ENCODE results near the gene SGMS1. TPM values are rescaled to one million over a fixed set of nuclear protein-coding genes. Genes with fewer than 3 reads are reported as not detected.

SGMS1 gene
- total RNA-seq, 2 donors from 2014 or later, result 19.4 to 19.5 TPM

DNA sequence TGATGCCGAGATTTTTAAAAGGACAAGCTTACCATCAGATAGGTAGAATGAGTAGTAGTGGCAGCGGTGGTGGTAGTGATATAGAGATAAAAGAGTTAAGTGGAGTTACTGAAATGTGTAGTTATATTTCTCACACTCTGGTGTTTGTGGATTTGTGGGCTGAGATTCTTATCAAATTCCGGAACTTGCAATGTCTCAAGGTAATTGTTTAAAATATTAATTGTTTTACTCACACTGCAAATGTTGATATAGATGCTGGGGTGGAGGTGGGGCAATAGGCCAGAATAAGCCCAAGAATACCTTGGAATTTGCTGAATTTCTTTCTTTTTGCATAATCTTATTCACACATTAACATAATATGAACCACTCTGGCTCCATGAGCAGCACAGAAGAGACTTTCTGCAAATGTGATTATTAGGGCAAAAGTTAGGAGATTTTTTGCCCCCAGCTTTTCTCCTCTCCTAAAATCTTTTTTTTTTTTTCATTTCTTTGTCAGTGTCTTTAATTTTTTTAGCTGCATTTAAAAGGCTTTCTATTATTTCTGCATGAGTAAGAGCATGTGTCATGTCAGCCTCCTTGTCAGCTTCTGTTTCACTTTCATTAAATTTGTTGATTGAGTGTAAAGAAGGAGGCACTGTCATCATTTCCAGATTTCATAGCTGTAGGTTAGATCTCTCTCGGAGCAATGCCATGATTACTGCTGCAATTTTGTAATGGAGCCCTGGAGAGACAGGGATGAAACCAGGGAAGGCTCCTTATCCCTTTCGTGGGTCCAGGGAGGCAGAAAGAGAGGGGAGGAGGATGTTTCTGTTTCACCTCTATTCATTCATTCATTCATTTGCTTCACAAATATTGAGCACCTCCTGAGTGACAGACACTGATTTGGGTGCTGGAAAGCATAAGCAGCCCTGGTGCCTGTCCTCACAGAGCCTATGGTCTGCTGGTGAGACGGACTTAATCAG, 13.1 kb upstream of the SGMS1 start:
- no peaks in the 10 kb centered on the region for H3K36me3 ChIP-seq
- no peak overlapping the region for H3K4me3 ChIP-seq
- no peak overlapping the region for H3K27ac ChIP-seq
- TF ChIP-seq, protein P1, sequence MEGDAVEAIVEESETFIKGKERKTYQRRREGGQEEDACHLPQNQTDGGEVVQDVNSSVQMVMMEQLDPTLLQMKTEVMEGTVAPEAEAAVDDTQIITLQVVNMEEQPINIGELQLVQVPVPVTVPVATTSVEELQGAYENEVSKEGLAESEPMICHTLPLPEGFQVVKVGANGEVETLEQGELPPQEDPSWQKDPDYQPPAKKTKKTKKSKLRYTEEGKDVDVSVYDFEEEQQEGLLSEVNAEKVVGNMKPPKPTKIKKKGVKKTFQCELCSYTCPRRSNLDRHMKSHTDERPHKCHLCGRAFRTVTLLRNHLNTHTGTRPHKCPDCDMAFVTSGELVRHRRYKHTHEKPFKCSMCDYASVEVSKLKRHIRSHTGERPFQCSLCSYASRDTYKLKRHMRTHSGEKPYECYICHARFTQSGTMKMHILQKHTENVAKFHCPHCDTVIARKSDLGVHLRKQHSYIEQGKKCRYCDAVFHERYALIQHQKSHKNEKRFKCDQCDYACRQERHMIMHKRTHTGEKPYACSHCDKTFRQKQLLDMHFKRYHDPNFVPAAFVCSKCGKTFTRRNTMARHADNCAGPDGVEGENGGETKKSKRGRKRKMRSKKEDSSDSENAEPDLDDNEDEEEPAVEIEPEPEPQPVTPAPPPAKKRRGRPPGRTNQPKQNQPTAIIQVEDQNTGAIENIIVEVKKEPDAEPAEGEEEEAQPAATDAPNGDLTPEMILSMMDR (IDR thresholded peaks at IDR 0.05), result no peak
- no peaks in the 10 kb centered on the region for H3K4me1 ChIP-seq
- no peaks in the 10 kb centered on the region for H3K9me3 ChIP-seq
- H3K9ac ChIP-seq (ENCODE audit: low read depth in 2 of 2, low read length in 2 of 2), result no peak overlapping the region
- no peak for DNase-seq
- no peaks in the 10 kb centered on the region for H3K27me3 ChIP-seq
- intact Hi-C loops (cut with DNase I), result loop anchor here (10.0 kb wide), 1 partner anchor 352 kb away; no protein-coding TSS in a partner anchor

DNA sequence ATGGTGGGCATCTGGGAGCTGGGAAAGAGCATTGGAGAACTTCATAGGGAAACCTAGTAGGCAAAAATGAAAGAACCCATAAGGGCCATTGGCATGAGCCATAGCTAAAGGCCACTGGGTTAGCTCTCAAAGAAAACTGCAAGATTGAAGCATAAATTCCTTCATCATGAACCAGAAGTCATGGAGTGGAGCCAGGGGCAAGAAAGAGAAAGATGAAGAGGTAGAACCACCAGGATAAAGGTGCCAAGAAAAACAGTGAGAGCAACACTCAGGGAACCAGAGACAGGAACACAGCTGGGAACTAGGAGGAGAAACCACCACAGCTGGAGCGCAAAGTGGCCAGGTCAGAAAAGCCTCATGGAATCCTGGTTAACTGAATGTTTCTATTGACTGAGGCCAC, 11.5 kb upstream of the SGMS1 start:
- intact Hi-C loops (cut with DNase I), result loop anchor here (10.0 kb wide), 1 partner anchor 350 kb away; no protein-coding TSS in a partner anchor
- Histone ChIP-seq H3K9ac (ENCODE audit: low read depth in 2 of 2, low read length in 2 of 2) (no peak overlapping the region), H3K27me3 (no peaks in the 10 kb centered on the region), H3K27ac (no peak overlapping the region), H3K9me3 (no peaks in the 10 kb centered on the region), H3K36me3 (no peaks in the 10 kb centered on the region), H3K4me1 (no peaks in the 10 kb centered on the region), H3K4me3 (no peak overlapping the region)
- DNase-seq, result no peak
- TF ChIP-seq, protein P1 (IDR thresholded peaks at IDR 0.05), result no peak

DNA sequence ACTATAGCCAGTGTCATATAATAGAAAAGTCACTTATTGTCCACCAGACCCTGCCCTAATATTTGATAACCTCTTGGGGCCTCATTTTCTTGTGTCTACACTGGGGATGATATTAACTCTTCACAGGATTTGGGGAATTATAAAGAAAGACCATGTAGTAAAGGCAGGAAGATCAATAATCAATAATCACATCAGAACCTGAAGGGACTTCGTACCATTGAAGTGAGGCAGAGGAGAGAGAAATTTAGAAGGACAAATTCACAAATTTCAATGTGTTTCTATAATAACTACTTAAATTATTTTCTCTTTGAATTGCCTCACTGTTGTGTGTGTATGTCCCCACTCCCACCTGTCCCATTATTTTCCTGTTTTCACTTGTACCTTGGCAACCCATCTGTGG, 10.7 kb upstream of the SGMS1 start:
- Histone ChIP-seq H3K9me3 (no peaks in the 10 kb centered on the region), H3K9ac (ENCODE audit: low read depth in 2 of 2, low read length in 2 of 2) (no peak overlapping the region), H3K4me3 (no peak overlapping the region), H3K27ac (no peak overlapping the region), H3K27me3 (no peaks in the 10 kb centered on the region), H3K36me3 (no peaks in the 10 kb centered on the region), H3K4me1 (no peaks in the 10 kb centered on the region)
- no peak for DNase-seq
- intact Hi-C loops (cut with DNase I), result loop anchor here (10.0 kb wide), 1 partner anchor 350 kb away; no protein-coding TSS in a partner anchor
- TF ChIP-seq, protein P1 (IDR thresholded peaks at IDR 0.05), result no peak

DNA sequence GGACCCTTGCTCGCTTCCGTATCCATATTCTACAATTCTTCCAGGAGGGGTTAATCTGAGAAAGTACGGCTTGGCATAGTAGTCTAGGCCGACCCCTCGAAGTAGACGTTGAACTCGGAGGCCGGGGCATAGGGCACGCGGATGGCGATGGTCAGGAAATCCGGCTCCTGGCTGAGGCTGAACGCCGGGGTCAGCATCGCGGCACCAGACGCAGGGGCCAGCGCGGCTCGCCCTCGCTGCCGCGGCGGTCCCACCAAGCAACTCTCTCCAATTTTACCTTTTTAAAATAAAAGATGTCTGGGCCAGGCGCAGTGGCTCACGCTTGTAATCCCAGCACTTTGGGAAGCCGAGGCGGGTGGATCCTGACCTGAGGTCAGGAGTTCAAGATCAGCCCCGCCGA, 7.3 kb upstream of the SGMS1 start:
- intact Hi-C loops (cut with DNase I), result loop anchor here (10.0 kb wide), 1 partner anchor 346 kb away; no protein-coding TSS in a partner anchor
- no peak overlapping the region for H3K9ac ChIP-seq (ENCODE audit: low read depth in 2 of 2, low read length in 2 of 2)
- H3K36me3 ChIP-seq, result no peaks in the 10 kb centered on the region
- H3K9me3 ChIP-seq, result no peaks in the 10 kb centered on the region
- H3K4me3 ChIP-seq, result no peak overlapping the region
- no peak overlapping the region for H3K27ac ChIP-seq
- TF ChIP-seq, protein P1 (IDR thresholded peaks at IDR 0.05), result no peak
- DNase-seq, result no peak
- no peaks in the 10 kb centered on the region for H3K4me1 ChIP-seq
- no peaks in the 10 kb centered on the region for H3K27me3 ChIP-seq

DNA sequence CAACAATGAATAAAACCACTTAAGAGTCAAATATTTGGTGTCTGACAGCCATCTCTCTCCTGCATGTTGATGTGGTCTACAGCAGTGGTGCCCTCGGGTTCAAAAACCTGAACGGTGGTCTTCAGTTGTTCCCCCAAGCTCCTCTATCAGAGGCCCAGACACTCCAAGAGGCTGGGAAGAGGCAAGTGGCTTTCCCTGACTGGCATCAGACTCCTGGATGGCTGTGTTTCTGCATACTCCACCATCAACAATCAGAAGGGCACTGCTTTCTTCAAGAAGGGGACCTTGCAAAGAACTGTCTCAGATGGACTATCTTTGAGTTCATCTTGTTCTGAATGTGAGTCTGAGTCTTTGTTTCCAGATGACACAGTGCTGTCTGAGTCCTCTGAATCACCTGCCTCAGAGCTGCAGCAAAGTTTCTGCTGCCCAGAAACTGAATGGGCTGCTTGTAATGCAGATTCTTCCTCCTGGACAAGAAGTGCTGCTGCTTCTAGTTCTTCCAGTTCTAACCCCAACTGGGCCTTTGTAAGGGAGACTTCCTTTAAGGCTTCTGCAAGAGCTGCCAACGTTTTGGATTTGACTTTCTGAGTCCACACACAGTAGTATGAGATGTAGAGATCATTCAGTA, 5.9 kb upstream of the SGMS1 start:
- Histone ChIP-seq H3K27me3 (no peaks in the 10 kb centered on the region), H3K4me1 (no peaks in the 10 kb centered on the region), H3K4me3 (no peak overlapping the region), H3K9ac (ENCODE audit: low read depth in 2 of 2, low read length in 2 of 2) (no peak overlapping the region), H3K27ac (no peak overlapping the region), H3K9me3 (no peaks in the 10 kb centered on the region), H3K36me3 (no peaks in the 10 kb centered on the region)
- TF ChIP-seq, protein P1 (IDR thresholded peaks at IDR 0.05), result no peak
- intact Hi-C loops (cut with DNase I), result loop anchor here (10.0 kb wide), 2 partner anchors 215 to 345 kb away; no protein-coding TSS in a partner anchor
- no peak for DNase-seq
